OCI-LY1 (cell line): ENCODE data around the gene ANXA3.

Experiments
- EZH2 ChIP-seq: fragments of 200-600 bp; sonication (generic), shearing (Covaris generic); IDR thresholded peaks from 2 replicates; pipeline ENCODE4 v1.8.0; 2017; ENCODE audit warnings: borderline replicate concordance, mixed run types, mild to moderate bottlenecking, antibody characterized with exemption, low read length, moderate library complexity, mixed read lengths
- TF ChIP-seq, protein P1 (sequence below): fragments of 200-600 bp; sonication (generic), shearing (Covaris generic); IDR thresholded peaks from 2 replicates; pipeline ENCODE4 v1.5.1; 2017; ENCODE audit warnings: mild to moderate bottlenecking, antibody characterized with exemption, low read length, moderate library complexity, mixed read lengths

GRCh38 chr4:78651250-78651860 is 99.8 kb downstream of the ANXA3 start:
- TF ChIP-seq, protein P1, sequence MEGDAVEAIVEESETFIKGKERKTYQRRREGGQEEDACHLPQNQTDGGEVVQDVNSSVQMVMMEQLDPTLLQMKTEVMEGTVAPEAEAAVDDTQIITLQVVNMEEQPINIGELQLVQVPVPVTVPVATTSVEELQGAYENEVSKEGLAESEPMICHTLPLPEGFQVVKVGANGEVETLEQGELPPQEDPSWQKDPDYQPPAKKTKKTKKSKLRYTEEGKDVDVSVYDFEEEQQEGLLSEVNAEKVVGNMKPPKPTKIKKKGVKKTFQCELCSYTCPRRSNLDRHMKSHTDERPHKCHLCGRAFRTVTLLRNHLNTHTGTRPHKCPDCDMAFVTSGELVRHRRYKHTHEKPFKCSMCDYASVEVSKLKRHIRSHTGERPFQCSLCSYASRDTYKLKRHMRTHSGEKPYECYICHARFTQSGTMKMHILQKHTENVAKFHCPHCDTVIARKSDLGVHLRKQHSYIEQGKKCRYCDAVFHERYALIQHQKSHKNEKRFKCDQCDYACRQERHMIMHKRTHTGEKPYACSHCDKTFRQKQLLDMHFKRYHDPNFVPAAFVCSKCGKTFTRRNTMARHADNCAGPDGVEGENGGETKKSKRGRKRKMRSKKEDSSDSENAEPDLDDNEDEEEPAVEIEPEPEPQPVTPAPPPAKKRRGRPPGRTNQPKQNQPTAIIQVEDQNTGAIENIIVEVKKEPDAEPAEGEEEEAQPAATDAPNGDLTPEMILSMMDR = no peak
- no peak for TF ChIP-seq EZH2
